HUDEP-2 (cell line): ENCODE data around the gene PSAP.

ENCODE experiments used
- DNase-seq, 76 experiments: peaks; one replicate each; lab custom pipeline; 2025; ENCODE audit not compliant: unreplicated experiment in 76 of 76; lab: John Stamatoyannopoulos, UW

PSAP gene

DNA sequence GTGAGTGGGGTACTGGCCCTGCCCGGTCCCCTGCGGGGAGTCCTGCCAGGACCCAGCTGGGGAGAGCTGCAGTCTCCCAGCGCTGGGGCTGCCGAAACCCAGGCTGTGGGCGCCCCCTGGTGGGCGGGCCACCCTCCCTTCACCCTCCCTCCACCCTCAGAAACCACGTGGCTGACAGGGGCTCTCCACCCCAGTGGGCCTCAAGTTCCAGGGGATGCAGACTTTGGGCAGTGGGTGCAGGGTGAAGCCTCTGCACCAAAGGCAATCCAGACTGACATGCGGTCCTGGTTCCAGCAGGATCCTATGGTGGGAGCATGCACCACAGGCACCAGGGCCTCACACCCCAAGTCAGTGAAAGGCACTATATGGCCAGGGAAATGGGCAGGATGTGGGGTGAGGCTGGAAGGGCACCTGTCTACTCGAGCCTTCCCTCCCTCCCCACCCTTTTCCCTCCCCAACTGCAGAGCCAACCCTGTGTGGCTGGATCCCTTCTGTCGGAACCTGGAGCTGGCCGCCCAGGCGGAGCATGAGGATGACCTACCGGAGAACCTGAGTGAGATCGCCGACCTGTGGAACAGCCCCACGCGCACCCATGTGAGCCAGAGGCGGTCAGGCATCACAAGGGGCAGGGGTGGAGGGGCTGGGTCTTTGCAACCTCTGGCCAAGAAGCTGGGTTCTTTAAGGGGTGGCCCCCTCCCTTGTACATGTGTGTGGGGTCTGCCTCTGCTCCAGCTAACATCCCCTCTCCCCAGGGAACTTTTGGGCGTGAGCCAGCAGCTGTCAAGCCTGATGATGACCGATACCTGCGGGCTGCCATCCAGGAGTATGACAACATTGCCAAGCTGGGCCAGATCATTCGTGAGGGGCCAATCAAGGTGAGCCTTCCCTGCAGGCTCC lies 38.8 kb downstream of the PSAP start:
- peak in 58 of 76 experiments; percentile 2 to 77 (median 45) for DNase-seq

DNA sequence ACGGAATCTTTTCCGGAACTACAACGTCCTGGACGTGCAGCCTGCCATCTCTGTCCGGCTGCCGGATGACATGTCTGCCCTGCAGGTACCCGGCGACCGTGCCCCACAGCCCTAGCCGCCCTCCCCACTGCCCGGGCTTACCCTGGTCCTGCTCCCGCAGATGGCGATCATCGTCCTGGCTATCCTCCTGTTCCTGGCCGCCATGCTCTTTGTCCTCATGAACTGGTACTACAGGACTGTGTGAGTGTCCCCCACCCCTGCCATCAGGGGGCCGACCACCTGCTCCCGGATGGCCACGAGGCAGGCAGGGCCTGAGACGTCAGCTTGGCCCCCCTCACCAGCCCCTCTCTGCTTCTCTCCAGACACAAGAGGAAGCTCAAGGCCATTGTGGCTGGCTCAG lies 39.7 kb downstream of the PSAP start:
- no peak for DNase-seq

DNA sequence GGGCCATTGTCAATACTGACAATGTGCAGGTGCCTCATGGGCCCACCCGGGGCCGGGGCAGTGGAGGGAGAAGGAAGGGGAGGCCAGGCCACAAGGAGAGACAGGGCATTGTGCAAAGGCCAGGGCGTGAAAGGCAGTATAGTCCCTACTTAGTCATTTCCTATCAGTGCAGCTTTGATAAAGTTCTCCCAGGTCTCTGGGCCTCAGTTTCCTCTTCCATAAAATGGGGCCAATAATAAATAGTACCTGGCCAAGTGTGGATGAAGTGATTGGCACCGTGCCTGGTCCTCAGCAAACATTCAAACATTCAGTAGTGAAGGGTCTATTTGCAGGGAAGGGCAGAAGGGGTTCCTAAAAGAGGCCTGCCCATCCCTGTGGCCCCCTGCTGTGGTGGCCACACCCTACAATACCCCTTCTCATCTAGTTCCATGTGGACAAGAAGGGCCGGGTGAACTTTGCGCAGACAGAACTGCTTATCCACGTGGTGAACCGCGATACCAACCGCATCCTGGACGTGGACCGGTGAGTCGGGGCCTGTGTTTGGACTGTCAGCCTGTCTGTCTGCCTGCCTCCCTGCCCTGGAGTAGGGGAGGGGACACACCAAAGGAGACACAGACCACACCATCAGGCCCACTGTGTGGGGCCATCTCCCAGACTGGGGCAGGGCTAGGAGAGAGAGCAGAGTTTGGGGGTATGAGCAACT lies 40.9 kb downstream of the PSAP start:
- no peak for DNase-seq

DNA sequence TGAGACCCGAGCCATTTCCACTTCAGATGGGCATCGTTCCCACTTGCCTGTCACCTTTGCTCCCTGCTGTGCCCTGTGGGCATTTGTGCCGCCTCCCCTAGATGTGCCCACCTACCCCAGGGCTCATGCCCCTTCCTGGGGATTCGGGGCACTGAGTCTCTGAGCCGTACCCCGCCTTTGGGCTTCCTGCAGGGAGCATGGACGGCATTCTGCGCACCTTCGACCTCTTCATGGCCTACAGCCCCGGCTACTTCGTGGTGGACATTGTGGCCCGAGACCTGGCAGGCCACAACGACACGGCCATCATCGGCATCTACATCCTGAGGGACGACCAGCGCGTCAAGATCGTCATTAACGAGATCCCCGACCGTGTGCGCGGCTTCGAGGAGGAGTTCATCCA lies 41.4 kb downstream of the PSAP start:
- no peak for DNase-seq

DNA sequence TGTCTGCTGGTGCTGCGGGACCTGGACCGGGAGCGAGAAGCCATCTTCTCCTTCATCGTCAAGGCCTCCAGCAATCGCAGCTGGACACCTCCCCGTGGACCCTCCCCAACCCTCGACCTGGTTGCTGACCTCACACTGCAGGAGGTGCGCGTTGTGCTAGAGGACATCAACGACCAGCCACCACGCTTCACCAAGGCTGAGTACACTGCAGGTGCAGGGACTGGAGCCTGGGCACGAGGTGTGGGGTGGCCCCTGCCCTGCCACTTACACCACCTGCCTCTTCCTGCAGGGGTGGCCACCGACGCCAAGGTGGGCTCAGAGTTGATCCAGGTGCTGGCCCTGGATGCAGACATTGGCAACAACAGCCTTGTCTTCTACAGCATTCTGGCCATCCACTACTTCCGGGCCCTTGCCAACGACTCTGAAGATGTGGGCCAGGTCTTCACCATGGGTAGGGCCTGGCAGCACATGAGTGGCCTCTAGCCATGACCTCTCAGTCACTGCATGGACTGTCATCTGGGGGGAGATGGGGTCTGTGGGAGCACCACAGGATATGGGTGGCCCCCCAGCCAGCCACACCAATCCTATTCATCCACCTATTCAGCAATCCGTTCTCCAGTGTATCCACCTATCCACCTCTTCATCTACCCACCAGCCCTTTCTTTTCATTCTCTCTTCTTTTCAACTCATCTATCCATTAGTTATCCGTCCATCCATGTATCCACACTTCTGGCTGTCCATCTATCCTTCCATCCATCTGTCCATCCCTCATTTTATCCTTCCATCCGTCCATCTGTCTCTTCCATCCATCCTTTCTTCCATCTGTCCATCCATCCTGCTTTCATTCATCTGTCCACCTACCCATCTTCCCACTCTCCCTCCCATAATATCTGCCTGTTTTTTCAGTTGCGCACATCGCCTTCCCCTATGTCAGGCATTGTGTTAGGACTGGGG lies 43.2 kb downstream of the PSAP start:
- no peak for DNase-seq

DNA sequence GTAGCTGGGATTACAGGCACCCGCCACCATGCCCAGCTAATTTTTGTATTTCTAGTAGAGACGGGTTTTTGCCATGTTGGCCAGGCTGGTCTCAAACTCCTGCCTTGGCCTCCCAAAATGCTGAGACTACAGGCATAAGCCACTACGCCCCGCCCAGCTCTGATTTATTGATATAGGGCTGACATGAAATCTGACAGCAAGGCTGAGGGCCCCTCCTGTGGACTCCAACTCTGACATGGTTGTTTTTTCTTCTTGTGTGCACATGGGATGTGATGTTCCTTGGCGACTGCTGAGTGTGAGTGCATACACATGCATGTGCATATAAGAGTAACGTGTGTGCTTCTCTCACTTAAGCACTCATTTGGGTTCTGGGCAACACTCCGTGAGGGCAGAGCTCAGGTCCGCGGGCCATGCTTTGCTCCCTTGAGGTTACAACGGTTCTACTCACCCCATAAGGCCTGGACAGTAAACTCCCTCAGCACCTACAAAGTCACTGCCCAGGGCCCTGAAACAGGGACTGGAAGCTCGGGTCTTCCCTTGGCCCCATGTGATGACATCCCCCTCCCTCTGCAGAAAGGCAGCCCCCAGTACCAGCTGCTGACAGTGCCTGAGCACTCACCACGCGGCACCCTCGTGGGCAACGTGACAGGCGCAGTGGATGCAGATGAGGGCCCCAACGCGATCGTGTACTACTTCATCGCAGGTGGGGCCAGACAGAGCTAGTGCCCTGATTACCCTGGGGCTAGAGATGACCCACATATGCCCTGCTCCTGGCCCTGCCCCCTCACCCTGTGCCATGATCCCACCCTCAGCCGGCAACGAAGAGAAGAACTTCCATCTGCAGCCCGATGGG lies 44.1 kb downstream of the PSAP start:
- DNase-seq = no peak

DNA sequence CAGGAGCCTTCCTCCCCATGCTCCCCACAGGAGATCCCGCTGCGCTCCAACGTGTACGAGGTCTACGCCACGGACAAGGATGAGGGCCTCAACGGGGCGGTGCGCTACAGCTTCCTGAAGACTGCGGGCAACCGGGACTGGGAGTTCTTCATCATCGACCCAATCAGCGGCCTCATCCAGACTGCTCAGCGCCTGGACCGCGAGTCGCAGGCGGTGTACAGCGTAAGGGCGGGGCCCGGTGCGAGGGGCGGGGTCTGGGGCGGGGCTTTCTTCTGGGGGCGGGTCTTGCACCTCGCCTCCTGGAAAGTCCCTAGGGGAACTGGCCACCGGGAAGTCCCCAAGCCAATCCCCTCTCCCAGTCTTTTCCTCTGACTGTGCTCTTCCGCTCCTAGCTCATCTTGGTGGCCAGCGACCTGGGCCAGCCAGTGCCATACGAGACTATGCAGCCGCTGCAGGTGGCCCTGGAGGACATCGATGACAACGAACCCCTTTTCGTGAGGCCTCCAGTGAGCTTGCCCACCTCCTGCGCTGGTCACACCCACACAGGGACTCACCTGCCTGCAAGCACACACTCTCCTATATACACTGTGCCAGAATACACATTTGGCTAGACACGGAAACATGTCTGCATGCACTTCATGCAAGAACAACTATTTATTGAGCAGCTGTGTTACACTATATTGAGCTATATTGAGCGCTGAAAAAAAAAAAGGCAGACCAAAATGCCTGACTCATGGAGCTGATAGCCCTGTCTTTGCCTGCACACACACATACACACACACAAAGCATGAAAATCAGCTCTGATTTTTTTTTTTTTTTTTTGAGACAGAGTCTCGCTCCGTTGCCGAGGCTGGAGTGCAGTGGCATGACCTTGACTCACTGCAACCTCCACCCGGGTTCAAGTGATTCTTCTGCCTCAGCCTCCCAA lies 45.0 kb downstream of the PSAP start:
- peak in 1 of 76 experiments; percentile 1 for DNase-seq

DNA sequence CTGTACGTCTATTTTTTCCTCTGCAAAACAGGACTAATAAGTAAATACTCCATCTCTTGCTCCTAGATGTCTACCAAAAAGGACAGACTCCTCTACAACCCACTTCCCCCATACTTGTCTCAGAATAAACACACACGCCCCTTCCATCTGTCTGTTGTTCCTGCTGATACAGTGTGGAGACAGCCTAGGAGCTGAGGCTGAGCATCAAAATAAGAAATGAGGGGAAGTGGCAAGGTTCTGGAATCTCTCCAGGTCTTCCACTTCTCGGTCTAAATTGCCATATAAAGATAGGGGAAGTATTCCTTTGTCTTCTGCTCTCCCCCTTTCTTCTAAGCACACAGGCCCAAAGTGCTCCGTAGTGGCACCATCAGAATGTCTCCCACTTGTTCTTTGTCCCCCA lies 47.0 kb downstream of the PSAP start:
- no peak for DNase-seq

DNA sequence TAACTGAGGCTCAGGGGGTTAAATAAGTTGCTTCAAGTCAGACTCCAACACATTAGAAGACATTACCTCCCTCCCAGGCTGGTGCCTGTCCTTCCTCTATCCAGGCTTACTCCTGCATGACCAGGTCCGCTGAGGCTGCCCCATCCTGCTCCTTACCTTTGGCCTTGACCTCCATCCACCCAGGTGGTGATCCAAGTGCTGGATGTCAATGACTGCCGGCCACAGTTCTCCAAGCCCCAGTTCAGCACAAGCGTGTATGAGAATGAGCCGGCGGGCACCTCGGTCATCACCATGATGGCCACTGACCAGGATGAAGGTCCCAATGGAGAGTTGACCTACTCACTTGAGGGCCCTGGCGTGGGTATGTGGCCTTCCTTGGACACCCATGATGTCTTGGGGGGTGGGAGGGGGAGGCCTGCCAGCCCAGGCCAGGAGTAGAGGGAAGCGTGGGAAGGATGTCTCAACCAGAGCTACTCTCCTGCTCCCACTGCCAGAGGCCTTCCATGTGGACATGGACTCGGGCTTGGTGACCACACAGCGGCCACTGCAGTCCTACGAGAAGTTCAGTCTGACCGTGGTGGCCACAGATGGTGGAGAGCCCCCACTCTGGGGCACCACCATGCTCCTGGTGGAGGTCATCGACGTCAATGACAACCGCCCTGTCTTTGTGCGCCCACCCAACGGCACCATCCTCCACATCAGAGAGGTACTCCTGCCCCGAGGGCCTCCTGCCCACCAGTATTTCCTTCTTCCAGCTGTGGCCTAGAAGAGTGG lies 48.1 kb downstream of the PSAP start:
- DNase-seq = no peak

DNA sequence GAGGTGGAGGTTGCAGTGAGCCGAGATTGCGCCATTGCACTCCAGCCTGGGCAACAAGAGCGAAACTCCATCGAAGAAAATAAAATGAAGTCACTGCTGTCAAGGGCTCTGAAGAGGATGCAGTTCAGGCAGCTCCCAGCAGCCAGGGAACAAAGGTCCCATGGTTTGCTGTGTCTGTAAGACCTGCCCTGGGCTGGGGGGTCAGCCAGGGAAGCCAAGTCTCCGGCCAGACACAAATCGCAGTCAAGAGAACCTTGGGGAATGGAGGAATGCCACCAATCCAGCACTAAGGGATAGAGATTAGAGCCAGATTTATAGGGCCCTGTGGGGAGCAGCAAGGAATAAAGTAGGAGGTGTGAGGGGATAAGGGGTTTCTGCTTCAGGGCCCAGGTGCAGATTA lies 48.8 kb downstream of the PSAP start:
- no peak for DNase-seq

DNA sequence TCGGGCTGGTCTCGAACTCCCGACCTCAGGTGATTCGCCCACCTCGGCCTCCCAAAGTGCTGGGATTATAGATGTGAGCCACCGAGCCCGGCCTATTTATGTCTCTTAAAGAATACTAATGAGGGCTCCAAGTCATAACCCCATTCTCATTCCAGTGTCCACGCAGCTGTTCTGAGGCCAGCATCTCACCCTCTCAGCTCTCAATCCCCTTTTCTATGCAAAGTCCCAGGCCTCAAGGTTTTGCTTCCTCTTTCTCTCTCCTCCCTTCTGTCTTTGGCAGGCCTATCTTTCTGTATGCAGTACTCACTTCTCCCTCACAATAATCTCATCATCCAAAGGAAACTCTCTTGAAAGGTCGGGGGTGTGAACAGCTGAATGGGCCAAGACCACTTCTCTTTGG lies 49.7 kb downstream of the PSAP start:
- peak in 1 of 76 experiments; percentile 10 for DNase-seq

DNA sequence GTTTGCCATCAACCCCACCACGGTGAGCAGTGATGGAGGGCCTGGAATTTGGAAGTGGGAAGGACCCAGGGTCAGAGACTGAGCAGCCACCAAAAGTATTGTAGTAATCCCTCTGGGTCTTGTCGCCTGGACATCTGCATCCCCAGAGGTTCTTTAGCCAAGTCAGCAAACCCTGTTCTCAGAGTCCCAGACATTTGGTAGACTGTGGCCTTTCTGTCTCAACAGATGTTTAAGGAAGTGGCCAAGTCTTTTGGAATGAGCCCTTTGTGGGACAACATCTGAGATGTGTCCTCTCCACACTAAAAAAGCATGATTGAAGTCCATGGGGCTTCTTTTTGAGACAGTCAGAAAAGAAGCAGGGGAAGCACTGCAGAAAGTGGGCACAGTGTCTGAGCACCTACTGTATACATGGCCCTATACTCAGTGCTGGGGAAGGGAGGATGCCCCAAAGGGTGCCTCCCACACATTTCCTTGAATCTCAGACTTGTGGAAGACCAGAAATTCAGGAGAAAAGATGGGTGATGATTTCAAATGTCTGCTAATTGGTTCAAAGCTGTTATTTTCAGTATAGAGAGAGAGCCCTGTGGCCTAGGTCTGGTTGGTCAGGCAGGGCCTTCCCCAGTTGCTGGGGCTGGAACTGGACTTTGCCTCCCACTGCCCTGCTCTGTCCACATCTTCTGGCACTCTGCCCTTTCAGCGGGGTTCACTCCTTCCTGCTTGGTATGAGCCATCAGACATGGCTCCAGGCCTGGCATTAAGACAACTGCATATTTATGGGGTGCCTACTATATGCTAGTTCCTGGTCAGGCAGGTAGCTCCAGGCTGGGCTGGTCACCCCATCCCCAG lies 51.2 kb downstream of the PSAP start:
- no peak for DNase-seq

DNA sequence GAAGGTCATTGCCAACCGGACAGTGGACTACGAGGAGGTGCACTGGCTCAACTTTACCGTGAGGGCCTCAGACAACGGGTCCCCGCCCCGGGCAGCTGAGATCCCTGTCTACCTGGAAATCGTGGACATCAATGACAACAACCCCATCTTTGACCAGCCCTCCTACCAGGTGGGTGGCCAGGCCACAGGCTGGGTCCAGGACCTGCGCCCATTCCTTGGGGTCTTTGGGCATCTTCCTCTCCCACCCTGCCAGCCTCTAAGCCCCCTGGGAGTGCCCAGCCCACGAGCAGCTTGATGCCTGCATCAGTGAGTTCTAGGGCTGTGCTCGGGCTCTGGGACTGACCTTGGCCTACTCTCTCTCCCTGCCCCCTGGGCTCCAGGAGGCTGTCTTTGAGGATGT lies 51.9 kb downstream of the PSAP start:
- DNase-seq = no peak

DNA sequence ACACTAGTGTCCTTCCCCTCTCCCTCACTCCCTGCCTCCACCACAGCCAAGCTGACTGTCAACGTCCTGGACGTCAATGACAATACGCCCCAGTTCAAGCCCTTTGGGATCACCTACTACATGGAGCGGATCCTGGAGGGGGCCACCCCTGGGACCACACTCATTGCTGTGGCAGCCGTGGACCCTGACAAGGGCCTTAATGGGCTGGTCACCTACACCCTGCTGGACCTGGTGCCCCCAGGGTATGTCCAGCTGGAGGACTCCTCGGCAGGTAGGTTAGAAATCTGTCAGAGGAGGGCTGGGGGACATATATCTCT lies 52.8 kb downstream of the PSAP start:
- no peak for DNase-seq

DNA sequence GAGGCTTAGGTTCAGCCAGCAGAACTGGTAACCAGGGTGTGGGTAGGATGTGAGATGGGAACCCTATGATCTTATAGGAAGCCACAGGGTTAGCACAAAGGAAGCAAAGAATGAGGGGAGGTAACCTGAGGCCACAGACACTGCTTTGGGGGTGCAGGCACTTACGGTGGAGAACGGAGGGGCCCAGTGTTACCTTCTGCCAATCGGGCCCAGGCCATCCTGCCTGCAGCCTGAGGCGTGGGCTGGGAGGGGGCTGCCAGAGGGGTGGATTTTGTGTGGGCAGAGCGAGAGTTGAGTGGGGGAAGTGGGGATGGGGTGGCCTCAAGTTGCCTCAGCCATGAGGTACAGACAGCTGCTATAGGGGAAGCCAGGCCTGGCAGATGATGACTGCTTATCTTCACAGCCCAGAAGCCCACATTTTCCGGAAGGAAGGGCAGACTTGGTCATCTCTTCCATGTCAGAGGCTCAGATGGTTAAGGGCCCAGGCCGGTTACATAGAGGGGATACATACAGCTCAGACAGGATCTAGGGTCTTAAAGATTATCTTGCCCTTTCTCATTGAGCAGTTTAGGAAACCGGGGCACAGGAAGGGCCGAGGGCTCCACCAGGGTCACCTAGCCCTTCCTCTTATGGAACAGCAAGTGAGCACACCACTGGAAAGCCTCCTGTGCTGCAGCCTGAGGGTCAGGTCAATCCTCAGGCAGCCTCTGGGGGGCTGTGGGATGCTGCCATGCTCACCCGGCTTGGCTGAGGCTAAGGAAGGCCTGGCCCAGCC lies 53.3 kb downstream of the PSAP start:
- peak in 70 of 76 experiments; percentile 8 to 79 (median 52) for DNase-seq

DNA sequence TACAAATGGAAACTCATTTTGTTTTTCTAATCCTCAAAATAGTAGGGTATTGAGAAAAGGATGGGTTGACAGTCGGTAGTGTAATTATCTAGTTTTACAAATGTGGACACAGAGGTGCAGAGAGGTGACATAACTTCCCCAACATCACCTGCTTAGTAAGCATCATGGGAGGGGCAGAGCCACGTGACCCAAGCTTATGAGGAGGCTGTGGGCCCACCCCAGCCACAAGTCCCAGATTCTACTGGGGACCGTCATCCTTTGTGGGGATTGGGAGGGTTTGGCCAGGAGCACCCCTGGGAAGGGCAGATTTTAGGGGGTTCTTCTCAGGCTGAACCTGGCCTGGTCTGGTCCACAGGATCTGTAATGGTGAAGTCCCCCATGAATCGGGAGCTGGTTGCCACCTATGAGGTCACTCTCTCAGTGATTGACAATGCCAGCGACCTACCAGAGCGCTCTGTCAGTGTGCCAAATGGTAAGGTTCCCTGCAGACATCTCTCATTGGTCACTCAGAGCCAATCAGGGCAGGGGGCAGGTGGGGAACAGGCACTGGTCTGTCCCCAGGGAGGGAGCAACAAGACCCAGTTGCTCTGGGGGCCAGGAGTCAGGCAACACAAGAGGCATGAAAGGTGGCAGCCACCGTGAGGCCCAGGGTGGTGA lies 54.2 kb downstream of the PSAP start:
- no peak for DNase-seq
